ENCODE measurements around the gene DCX.

- TF ChIP-seq, protein P1, sequence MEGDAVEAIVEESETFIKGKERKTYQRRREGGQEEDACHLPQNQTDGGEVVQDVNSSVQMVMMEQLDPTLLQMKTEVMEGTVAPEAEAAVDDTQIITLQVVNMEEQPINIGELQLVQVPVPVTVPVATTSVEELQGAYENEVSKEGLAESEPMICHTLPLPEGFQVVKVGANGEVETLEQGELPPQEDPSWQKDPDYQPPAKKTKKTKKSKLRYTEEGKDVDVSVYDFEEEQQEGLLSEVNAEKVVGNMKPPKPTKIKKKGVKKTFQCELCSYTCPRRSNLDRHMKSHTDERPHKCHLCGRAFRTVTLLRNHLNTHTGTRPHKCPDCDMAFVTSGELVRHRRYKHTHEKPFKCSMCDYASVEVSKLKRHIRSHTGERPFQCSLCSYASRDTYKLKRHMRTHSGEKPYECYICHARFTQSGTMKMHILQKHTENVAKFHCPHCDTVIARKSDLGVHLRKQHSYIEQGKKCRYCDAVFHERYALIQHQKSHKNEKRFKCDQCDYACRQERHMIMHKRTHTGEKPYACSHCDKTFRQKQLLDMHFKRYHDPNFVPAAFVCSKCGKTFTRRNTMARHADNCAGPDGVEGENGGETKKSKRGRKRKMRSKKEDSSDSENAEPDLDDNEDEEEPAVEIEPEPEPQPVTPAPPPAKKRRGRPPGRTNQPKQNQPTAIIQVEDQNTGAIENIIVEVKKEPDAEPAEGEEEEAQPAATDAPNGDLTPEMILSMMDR (IDR thresholded peaks at IDR 0.05) = no peak
- TF ChIP-seq POLR2AphosphoS5 (IDR thresholded peaks at IDR 0.05; ENCODE audit: low read depth, low read length) = no peak
- no peak for TF ChIP-seq TCF7L2 (IDR thresholded peaks at IDR 0.05; ENCODE audit: low read depth, low read length)
Measured at GRCh38 chrX:111339212-111339611, 72.8 kb downstream of the DCX start.

Data from Panc1 (cell line).